C4-2B (cell line): ENCODE measurements around the gene TPO.

ENCODE experiments used
- H3K27ac ChIP-seq: fragments of 450-650 bp; 2 replicates; pipeline ENCODE4 v1.5.1; 2017
- ZFX ChIP-seq: fragments of 450-650 bp; IDR thresholded peaks from 2 replicates; pipeline ENCODE4 v1.6.1; 2017
- TF ChIP-seq, protein P1 (sequence below): fragments of 450-650 bp; conservative IDR thresholded peaks from 2 replicates; pipeline ENCODE4 v1.5.1; 2017; ENCODE audit warnings: mild to moderate bottlenecking

TPO gene

DNA sequence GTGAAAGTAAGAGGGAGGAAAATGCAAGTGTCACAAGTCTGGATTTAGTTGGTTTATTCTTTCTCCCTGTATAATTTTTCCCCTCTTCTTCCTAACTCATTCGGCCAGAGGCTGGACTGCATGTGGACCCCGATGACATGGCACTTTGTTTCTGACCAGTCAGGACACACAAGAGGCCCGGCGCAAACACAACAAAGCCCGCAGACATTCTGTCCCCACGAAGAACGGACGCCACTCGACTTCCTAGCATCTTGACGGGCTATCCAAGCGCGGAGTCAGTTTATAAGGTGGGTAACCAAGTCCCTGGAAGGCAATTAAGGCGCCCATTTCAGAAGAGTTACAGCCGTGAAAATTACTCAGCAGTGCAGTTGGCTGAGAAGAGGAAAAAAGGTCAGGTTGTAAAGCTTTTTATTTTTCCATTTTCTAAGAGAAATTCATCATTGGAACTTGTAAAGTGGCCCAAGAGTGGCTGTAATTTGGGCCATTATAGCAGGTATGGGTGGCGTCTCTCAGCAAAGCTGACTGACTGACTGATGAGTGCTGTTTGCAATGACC lies at the start of gene TPO:
TSS of gene TPO (plus strand) at position 308 of the 555 bp plus-strand sequence. CDS start 946 bp downstream, outside the sequence.
- H3K27ac ChIP-seq = no peak within 1 kb of the TSS
- TF ChIP-seq, protein P1, sequence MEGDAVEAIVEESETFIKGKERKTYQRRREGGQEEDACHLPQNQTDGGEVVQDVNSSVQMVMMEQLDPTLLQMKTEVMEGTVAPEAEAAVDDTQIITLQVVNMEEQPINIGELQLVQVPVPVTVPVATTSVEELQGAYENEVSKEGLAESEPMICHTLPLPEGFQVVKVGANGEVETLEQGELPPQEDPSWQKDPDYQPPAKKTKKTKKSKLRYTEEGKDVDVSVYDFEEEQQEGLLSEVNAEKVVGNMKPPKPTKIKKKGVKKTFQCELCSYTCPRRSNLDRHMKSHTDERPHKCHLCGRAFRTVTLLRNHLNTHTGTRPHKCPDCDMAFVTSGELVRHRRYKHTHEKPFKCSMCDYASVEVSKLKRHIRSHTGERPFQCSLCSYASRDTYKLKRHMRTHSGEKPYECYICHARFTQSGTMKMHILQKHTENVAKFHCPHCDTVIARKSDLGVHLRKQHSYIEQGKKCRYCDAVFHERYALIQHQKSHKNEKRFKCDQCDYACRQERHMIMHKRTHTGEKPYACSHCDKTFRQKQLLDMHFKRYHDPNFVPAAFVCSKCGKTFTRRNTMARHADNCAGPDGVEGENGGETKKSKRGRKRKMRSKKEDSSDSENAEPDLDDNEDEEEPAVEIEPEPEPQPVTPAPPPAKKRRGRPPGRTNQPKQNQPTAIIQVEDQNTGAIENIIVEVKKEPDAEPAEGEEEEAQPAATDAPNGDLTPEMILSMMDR = no peak
- no peak for TF ChIP-seq ZFX

DNA sequence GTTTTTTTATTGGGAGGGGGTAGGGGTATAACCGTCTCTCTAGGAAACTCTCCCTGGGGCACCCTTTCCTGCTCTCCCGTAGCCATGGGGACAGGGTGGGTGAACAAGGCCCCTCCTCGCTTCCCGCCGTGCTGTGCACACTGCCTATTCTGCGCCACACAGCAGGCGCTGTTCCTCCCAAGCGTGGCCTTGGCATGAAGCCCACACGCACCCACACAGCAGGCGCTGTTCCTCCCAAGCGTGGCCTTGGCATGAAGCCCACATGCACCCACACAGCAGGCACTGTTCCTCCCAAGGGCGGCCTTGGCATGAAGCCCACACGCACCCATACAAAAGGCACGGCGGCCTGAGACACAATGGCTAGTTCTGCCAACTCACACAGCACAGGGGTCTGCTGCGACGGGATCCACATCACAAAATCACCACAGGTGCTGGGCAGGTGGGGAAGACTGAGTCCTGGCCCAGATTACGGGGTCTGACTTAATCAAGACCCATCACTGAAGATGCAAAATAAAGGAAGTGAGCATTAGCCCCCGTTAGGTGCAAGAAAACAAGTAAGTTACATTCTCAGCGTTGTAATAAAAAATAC lies 46.6 kb upstream of the TPO start:
- no peak for TF ChIP-seq ZFX
- TF ChIP-seq, protein P1 = no peak

DNA sequence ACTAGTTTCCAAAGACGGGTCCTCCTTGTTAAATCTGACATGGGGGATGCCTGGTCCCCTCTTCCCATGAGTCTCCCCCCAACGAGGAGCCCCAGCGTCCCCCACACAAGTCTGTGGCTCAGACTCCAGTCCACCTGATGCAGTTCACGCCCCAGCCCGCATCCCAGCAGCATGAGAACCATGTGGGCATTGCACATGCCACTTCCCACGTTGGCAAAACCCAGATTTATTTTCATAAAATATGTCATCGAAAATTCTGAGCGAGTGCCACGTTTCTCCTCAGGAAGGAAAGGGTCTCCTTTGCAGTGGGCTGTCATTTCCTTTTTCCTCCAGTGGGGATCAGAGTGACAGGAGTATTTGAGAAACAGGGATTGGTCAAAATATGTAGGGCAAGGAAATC lies 45.7 kb upstream of the TPO start:
- TF ChIP-seq, protein P1 = no peak
- H3K27ac ChIP-seq = no peak overlapping the region

More for the DNA sequence above, 46.6 kb upstream of the TPO start:
- H3K27ac ChIP-seq = no peak overlapping the region

DNA sequence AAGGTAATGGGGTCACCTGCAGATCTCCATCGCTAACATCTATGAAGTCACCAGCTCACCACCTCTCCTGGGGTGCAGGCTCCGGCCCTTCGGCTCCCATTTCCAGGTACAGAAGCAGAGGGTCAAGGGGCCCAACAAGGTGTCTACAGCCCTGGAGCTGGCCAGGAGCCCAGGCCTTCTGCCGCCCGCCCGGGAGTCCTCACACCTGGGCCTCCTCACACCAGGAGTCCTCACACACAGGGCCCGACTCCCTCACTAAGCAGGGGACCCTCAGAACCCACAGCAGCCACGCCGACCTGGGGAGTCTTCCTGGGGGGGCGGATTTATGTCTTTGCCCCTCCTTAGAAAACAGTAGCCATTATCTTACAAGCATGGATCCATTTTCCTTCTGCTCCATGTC lies 43.4 kb upstream of the TPO start:
- TF ChIP-seq ZFX = no peak
- TF ChIP-seq, protein P1 = no peak
- H3K27ac ChIP-seq = no peak overlapping the region

DNA sequence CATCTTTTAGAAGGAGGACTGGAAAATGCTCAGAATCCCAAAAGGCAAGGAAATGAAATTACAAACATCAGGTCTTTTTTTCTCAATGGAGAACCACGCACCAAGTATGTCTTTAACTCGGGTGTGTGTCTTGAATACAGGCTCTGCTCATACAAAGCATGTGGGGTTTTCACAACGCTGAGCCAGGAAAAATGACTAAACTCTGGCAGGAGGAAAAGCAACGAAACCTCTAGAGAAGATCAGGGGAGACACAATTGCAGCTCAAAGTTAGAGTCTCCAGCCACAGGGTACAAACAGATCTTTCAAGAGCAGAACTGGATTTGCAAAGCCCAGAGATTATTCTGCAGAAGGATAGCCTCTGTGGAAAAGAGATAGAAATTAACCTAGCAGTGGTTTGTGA lies 42.8 kb upstream of the TPO start:
- no peak overlapping the region for H3K27ac ChIP-seq
- no peak for TF ChIP-seq ZFX
- TF ChIP-seq, protein P1 = no peak

DNA sequence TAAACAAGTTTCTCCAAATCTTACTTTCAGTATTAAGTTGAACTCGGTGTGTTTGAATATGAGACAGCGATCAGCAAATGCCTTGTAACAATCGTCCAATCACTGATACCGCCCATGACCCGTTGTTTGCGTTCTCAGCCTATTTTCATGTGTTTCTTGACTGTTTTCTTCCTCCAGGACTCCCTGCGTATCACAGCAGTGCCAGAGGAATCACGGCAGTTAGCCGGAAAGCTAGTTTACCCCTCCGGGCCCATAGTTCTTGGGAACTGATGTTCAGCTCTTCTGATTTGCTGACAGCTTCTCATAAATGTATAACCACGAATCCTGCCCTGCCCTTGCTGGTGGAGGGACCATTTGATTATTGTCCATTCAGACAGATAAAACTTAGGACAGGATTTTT lies 42.2 kb upstream of the TPO start:
- no peak overlapping the region for H3K27ac ChIP-seq

DNA sequence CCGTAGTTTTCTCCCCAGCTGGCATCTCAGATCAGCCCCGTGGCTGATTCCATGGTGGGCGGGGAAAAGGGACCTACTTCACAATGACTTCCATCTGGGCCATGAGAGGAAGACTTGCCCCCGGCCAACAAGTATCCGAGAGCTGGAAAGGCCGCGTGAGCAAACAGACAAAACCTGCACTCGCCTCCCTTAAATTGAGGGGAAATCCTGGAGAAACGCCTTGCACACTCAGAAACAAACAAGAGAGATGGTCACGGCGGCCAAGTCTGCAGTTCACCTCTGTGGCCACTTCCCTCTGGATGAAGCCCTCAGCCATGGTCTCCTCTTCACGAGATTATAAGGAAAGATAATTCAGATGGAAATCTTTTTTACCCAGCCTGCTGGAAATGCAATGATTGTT lies 39.4 kb upstream of the TPO start:
- TF ChIP-seq, protein P1 = no peak
- no peak for TF ChIP-seq ZFX
- no peak overlapping the region for H3K27ac ChIP-seq

More for the DNA sequence above, 42.2 kb upstream of the TPO start:
- no peak for TF ChIP-seq ZFX
- TF ChIP-seq, protein P1 = no peak
